Prostate gland (tissue), 2 donors: ENCODE data around the gene NAV2. TPM values are rescaled to one million over a fixed set of nuclear protein-coding genes. Genes with fewer than 3 reads are reported as not detected.

ENCODE experiments used
- DNase-seq: peaks from one replicate; pipeline ENCODE4 v3.0.0-alpha.2; 2019; ENCODE audit warnings: low spot score
- H3K27ac ChIP-seq, 2 donors: fragments of 200-600 bp; sonication (generic); 2 replicates each; pipeline ENCODE4 v1.5.1; 2017 to 2019
- H3K27me3 ChIP-seq: fragments of 200-600 bp; sonication (generic); replicated peaks from 2 replicates; pipeline ENCODE4 v1.5.1; 2019; ENCODE audit not compliant: insufficient read depth
- H3K36me3 ChIP-seq, 2 donors: fragments of 200-600 bp; sonication (generic); 1 replicate in 1 of 2; 2 replicates in 1 of 2; pipeline versions ENCODE4 v1.5.1 to v1.8.1; 2017 to 2019
- H3K4me1 ChIP-seq: fragments of 200-600 bp; sonication (generic); replicated peaks from 2 replicates; pipeline ENCODE4 v1.5.1; 2019
- H3K4me3 ChIP-seq, 2 donors: fragments of 200-600 bp; sonication (generic); 2 replicates each; pipeline ENCODE4 v1.5.1; 2017 to 2019
- H3K9me3 ChIP-seq: fragments of 200-600 bp; sonication (generic); 2 replicates; pipeline ENCODE4 v1.5.1; 2017
- CTCF ChIP-seq, 4 experiments: fragments of 200-600 bp in 2 of 4; fragments of 450-650 bp in 2 of 4; sonication (generic) in 2 of 4; IDR thresholded peaks; 1 replicate in 3 of 4; 2 replicates in 1 of 4; pipeline ENCODE4 v1.5.1; 2016 to 2019; ENCODE audit warnings: antibody characterized with exemption in 4 of 4, mild to moderate bottlenecking in 2 of 4, moderate library complexity in 2 of 4
- POLR2A ChIP-seq: fragments of 450-650 bp; IDR thresholded peaks from one replicate; pipeline ENCODE4 v1.6.1; 2016; ENCODE audit warnings: antibody characterized with exemption, mild to moderate bottlenecking
- POLR2AphosphoS5 ChIP-seq: sonication (generic); formaldehyde crosslinking; IDR thresholded peaks from one replicate; pipeline ENCODE4 v1.6.1; 2017; ENCODE audit warnings: antibody characterized with exemption
- WGBS: methylation state at CpG from one replicate; pipeline ENCODE4 v1.1.5; 2018; 5-methylcytosine and 5-hydroxymethylcytosine counted together
- intact Hi-C: fragments of 100-400 bp; cut with DNase I; formaldehyde crosslinking; loops from one replicate; pipeline ENCODE4 v1.14.2; 2022
- total RNA-seq, 2 donors: library from RNA; depleted of rRNA; stranded (reverse); fragments of >200 nt; gene quantifications; one replicate each; pipeline ENCODE4 v1.1.0, GENCODE V29; 2016

The NAV2 gene
- total RNA-seq, 2 donors from 2014 or later: 17.1 to 26.6 TPM

GRCh38 chr11:20020716-20021115 is 308.1 kb downstream of the NAV2 start:
- intact Hi-C loops: no loop called here
- Histone ChIP-seq H3K27me3 (no peaks in the 10 kb centered on the region), H3K36me3 (no peaks in the 10 kb centered on the region), H3K9me3 (no peaks in the 10 kb centered on the region), H3K27ac (no peak overlapping the region), H3K4me3 (no peak overlapping the region), H3K4me1 (no peaks in the 10 kb centered on the region)
- TF ChIP-seq POLR2A: no peak
- no peak for TF ChIP-seq POLR2AphosphoS5
- TF ChIP-seq CTCF (IDR thresholded peaks at IDR 0.05): no peak
- DNase-seq: no peak
- 92% methylated on average over 4 of the region's 4 CpGs for WGBS

- no peaks in the 10 kb centered on the region for H3K4me1 ChIP-seq
- no peaks in the 10 kb centered on the region for H3K27me3 ChIP-seq
- WGBS: 72% methylated on average over 4 of the region's 4 CpGs
- no peak for DNase-seq
- no peak overlapping the region for H3K27ac ChIP-seq
- intact Hi-C loops: no loop called here
- TF ChIP-seq CTCF (IDR thresholded peaks at IDR 0.05) (no peak), POLR2A (no peak), POLR2AphosphoS5 (no peak)
- H3K4me3 ChIP-seq: no peak overlapping the region
- no peaks in the 10 kb centered on the region for H3K36me3 ChIP-seq
- H3K9me3 ChIP-seq: no peaks in the 10 kb centered on the region
Observed at GRCh38 chr11:20021212-20021611, 308.6 kb downstream of the NAV2 start.

- no peaks in the 10 kb centered on the region for H3K36me3 ChIP-seq
- intact Hi-C loops: no loop called here
- no peak overlapping the region for H3K27ac ChIP-seq
- no peak overlapping the region for H3K4me3 ChIP-seq
- 72% methylated on average over 4 of the region's 4 CpGs for WGBS
- no peak for TF ChIP-seq CTCF (IDR thresholded peaks at IDR 0.05)
- TF ChIP-seq POLR2A: no peak
- TF ChIP-seq POLR2AphosphoS5: no peak
- H3K27me3 ChIP-seq: no peaks in the 10 kb centered on the region
- no peaks in the 10 kb centered on the region for H3K4me1 ChIP-seq
- DNase-seq: no peak
- no peaks in the 10 kb centered on the region for H3K9me3 ChIP-seq
Observed at GRCh38 chr11:20021771-20022362, 309.2 kb downstream of the NAV2 start.

GRCh38 chr11:20022363-20023081 is 309.9 kb downstream of the NAV2 start:
- WGBS: 32% methylated on average over 10 of the region's 10 CpGs
- Histone ChIP-seq H3K36me3 (no peaks in the 10 kb centered on the region), H3K4me1 (no peaks in the 10 kb centered on the region), H3K27me3 (no peaks in the 10 kb centered on the region), H3K27ac (no peak overlapping the region), H3K9me3 (no peaks in the 10 kb centered on the region), H3K4me3 (no peak overlapping the region)
- intact Hi-C loops: no loop called here
- no peak for DNase-seq
- TF ChIP-seq CTCF (IDR thresholded peaks at IDR 0.05) (no peak), POLR2AphosphoS5 (no peak), POLR2A (no peak)

GRCh38 chr11:20023082-20023426 is 310.4 kb downstream of the NAV2 start:
- no peak for TF ChIP-seq POLR2A
- TF ChIP-seq POLR2AphosphoS5: no peak
- no peak for TF ChIP-seq CTCF (IDR thresholded peaks at IDR 0.05)
- Histone ChIP-seq H3K36me3 (no peaks in the 10 kb centered on the region), H3K27ac (no peak overlapping the region), H3K9me3 (no peaks in the 10 kb centered on the region), H3K27me3 (no peaks in the 10 kb centered on the region), H3K4me1 (no peaks in the 10 kb centered on the region), H3K4me3 (no peak overlapping the region)
- DNase-seq: no peak
- intact Hi-C loops: no loop called here
- 26% methylated on average over 6 of the region's 6 CpGs for WGBS
